Stomach smooth muscle (tissue), 2 donors: ENCODE results near the gene CSTF2.
A peak's percentile ranks its signal among the peaks of the same experiment; 100 is the strongest.
"Not testable (repeated sequence)": the region's sequence is repeated elsewhere in the genome, so short reads cannot be mapped to it uniquely, and the experiment has no call there.

Experiments used
- H3K27ac ChIP-seq: one replicate; pipeline ENCODE4 v1.7.0; 2013; ENCODE audit warnings: mild to moderate bottlenecking, low read length, inconsistent platforms
- H3K27me3 ChIP-seq, 2 donors: one replicate each; pipeline ENCODE4 v1.7.0; 2013; ENCODE audit warnings: low read length in 2 of 2; ENCODE audit not compliant: insufficient read depth in 2 of 2, control insufficient read depth in 1 of 2
- H3K36me3 ChIP-seq, 2 donors: one replicate each; pipeline ENCODE4 v1.7.0; 2013; ENCODE audit warnings: low read length in 2 of 2; ENCODE audit not compliant: control insufficient read depth in 2 of 2, insufficient read depth in 2 of 2
- H3K4me1 ChIP-seq: one replicate; pipeline ENCODE4 v1.7.0; 2013; ENCODE audit warnings: low read length; ENCODE audit not compliant: control insufficient read depth, insufficient read depth
- H3K4me3 ChIP-seq, 2 donors: one replicate each; pipeline ENCODE4 v1.7.0; 2013; ENCODE audit warnings: low read length in 2 of 2
- H3K9ac ChIP-seq, 2 donors: one replicate each; pipeline ENCODE4 v1.7.0; 2013; ENCODE audit warnings: low read length in 2 of 2, mild to moderate bottlenecking in 1 of 2
- H3K9me3 ChIP-seq, 2 donors: one replicate each; pipeline ENCODE4 v1.7.0; 2013; ENCODE audit warnings: low read length in 2 of 2; ENCODE audit not compliant: control insufficient read depth in 2 of 2
- donor health status: healthy.
- donor health status: Pancreatic carcinoma.

The CSTF2 gene

DNA sequence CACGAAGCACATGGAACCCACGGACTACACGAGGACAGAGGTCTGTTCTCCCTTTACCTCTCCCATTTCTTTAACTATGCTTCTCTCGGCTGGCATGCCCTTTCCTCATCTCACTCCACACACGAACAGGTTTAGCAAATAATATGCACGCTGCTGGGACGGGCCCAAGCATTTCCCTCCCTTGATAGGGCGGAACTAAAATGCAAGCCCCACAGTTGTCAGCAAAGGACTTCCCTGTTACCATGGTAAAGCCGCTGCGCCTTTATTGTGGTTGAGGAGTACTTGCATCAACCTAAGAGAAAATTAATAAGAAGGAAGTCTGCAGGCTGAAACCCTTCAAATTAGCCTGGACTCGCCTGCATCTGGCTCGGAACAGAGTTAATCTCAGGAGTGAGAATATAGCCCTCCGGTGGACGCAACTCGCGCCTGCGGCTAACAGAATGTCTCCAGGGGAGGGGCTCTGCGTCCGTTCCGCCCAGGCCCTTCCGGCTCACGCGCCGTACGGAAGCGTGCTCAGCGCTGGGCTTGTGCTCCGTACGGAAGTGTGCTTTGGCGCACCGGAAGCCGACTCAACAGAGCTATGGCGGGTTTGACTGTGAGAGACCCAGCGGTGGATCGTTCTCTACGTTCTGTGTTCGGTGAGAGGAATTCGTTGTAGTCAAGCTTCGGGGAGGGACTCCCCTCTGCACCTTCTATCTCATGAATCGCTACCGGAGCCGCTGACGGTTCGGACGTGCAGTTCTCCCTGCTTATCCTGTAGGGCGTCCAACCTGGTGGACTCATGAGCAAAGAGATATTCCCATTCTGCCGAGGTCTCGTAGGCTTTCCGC is at the start of gene CSTF2:
Gene CSTF2, plus strand, starts transcription at position 555 of the 830 bp plus-strand sequence. Its CDS starts 26 bp downstream, at position 581.
- no peak within 1 kb of the TSS for H3K27ac ChIP-seq
- H3K36me3 ChIP-seq = peaks cover 4 to 8% of the 10 kb centered on the region in 2 donors
- peaks cover 0 to 2% of the 10 kb centered on the region in 2 donors for H3K27me3 ChIP-seq

DNA sequence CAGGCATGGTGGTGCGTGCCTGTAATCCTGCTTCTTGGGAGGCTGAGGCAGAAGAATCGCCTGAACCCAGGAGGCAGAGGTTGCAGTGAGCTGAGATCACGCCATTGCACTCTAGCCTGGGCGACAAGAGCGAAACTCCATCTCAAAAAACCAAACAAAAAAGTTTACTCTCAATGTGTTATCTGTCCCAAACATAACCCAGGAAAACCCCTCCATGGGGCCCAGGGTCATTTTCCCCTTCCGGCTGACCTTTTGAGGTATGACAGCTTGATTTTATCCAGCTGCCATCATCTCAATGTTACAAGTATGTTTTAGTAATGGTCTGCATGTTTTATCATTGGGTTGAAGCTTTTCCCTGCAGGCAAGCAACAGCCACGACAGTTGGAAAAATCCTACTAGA is 23.8 kb upstream of the CSTF2 start:
- H3K9me3 ChIP-seq, H3K27ac ChIP-seq, H3K4me1 ChIP-seq, H3K36me3 ChIP-seq, H3K4me3 ChIP-seq, H3K9ac ChIP-seq, H3K27me3 ChIP-seq: not testable (repeated sequence)

More for the DNA sequence above, at the start of gene CSTF2:
- H3K9ac ChIP-seq = peak within 1 kb of the TSS; percentile 64 to 79
- H3K9me3 ChIP-seq = peaks cover 0 to 5% of the 10 kb centered on the region in 2 donors
- peak within 1 kb of the TSS; percentile 83 to 98 for H3K4me3 ChIP-seq
- peaks cover 2% of the 10 kb centered on the region for H3K4me1 ChIP-seq

DNA sequence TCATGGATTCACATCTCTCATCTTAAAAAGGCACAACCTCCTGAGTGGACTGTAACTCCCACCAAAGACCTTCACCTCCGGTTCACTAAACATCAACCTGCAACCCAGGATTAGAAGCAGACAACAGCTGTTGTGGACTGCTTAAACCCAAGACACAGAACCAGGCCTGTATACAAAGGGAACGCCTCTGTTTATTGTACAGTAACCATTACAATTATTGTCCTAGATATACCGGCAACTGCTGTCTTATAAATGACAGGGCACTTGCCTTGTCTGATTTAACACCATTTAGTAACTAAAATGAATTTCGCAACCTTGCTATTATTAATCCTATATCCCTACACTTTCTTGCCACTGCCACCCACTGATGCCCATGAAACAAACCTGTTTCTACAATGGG is 22.8 kb upstream of the CSTF2 start:
- no peaks in the 10 kb centered on the region for H3K4me1 ChIP-seq
- H3K9me3 ChIP-seq = no peaks in the 10 kb centered on the region
- H3K4me3 ChIP-seq = no peak overlapping the region
- H3K27ac ChIP-seq = no peak overlapping the region
- peaks cover 0 to 2% of the 10 kb centered on the region in 2 donors for H3K27me3 ChIP-seq
- no peak overlapping the region for H3K9ac ChIP-seq
- no peaks in the 10 kb centered on the region for H3K36me3 ChIP-seq

GRCh38 chrX:100798484-100799214 is 21.5 kb upstream of the CSTF2 start:
- Histone ChIP-seq H3K9ac (no peak overlapping the region), H3K27ac (no peak overlapping the region), H3K4me1 (no peaks in the 10 kb centered on the region), H3K4me3 (no peak overlapping the region), H3K9me3 (no peaks in the 10 kb centered on the region), H3K36me3 (no peaks in the 10 kb centered on the region), H3K27me3 (peaks cover 0 to 2% of the 10 kb centered on the region in 2 donors)

GRCh38 chrX:100802843-100803242 is 17.3 kb upstream of the CSTF2 start:
- H3K36me3 ChIP-seq = no peaks in the 10 kb centered on the region
- no peaks in the 10 kb centered on the region for H3K4me1 ChIP-seq
- no peak overlapping the region for H3K4me3 ChIP-seq
- H3K9me3 ChIP-seq = peaks cover 0 to 3% of the 10 kb centered on the region in 2 donors
- H3K9ac ChIP-seq = no peak overlapping the region
- peaks cover 0 to 8% of the 10 kb centered on the region in 2 donors for H3K27me3 ChIP-seq
- no peak overlapping the region for H3K27ac ChIP-seq

GRCh38 chrX:100804780-100805179 is 15.4 kb upstream of the CSTF2 start:
- no peak overlapping the region for H3K9ac ChIP-seq
- H3K27ac ChIP-seq = no peak overlapping the region
- no peak overlapping the region for H3K4me3 ChIP-seq

DNA sequence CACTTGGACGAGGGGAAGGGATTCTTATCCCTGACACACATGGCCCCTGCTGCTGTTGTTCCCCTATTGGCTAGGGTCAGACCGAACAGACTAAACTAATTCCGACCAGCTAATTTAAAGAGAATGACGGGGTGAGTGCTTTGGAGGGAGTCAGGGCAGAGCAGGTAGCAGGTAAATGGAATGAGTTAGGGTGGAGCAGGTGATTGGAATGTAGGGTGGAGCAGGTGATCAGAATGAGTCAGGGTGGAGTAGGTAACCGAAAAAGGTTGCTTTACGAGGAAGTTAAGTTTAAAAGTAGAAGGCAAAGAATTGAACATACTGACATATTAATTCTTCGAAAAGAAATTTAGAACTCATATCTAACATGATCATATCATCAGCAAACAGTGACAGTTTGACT is 11.9 kb upstream of the CSTF2 start:
- not testable (repeated sequence) for H3K27ac ChIP-seq, H3K9me3 ChIP-seq, H3K9ac ChIP-seq, H3K4me3 ChIP-seq, H3K4me1 ChIP-seq, H3K36me3 ChIP-seq
- peaks cover 0 to 13% of the 10 kb centered on the region in 2 donors for H3K27me3 ChIP-seq

More at GRCh38 chrX:100804780-100805179, 15.4 kb upstream of the CSTF2 start:
- no peaks in the 10 kb centered on the region for H3K4me1 ChIP-seq
- H3K36me3 ChIP-seq = no peaks in the 10 kb centered on the region
- H3K27me3 ChIP-seq = peaks cover 0 to 8% of the 10 kb centered on the region in 2 donors
- peaks cover 0 to 5% of the 10 kb centered on the region in 2 donors for H3K9me3 ChIP-seq

DNA sequence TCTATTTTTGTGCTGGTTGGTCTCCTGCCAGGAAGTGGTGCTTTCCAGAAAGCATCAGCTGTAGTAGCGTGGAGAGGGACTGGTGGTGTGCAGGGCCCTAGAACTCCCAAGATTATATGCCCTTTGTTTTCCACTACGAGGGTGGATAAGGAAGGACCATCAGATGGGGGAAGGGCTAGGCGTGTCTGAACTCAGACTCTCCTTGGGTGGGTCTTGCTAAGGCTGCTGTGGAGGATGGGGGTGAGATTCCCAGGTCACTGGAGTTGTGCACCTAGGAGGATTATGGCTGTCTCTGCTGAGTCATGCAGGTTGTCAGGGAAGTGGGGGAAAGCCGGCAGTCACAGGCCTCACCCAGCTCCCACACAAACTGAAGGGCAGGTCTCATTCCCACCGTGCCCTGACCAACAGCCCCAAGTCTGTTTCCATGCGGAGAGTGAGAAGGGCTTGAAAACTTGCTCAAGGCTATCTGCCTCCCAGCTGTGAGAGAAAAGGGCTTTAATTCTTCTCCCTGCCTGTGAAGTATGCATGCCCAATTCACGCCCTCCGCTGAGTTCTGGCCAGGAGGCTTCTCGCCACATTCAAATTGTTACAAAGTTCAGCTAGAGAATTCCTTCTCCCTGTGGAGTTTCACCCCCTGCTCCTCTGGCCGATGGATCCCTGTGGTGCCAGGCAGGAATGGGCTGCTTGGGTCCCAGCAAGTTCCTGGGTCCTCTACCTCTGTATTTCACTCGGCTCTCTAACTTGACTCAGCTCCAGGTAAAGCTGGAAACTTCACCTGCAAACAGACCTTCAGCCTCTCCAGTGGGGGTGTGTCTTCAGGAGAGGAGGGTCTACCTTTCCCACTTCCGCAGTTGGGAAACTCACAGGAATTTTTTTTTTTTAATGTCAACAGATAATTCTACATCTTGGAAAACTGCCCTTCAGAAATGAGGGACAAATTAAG is 7.7 kb upstream of the CSTF2 start:
- H3K27ac ChIP-seq = no peak overlapping the region
- H3K9me3 ChIP-seq = peaks cover 0 to 11% of the 10 kb centered on the region in 2 donors
- no peaks in the 10 kb centered on the region for H3K36me3 ChIP-seq
- H3K4me3 ChIP-seq = no peak overlapping the region
- no peaks in the 10 kb centered on the region for H3K4me1 ChIP-seq
- peaks cover 0 to 8% of the 10 kb centered on the region in 2 donors for H3K27me3 ChIP-seq
- no peak overlapping the region for H3K9ac ChIP-seq

- H3K27me3 ChIP-seq = peaks cover 0 to 5% of the 10 kb centered on the region in 2 donors
- no peak overlapping the region for H3K4me3 ChIP-seq
- peaks cover 2% of the 10 kb centered on the region for H3K4me1 ChIP-seq
Measured at GRCh38 chrX:100817340-100817739, 2.9 kb upstream of the CSTF2 start.

GRCh38 chrX:100819534-100819836 is 706 bp upstream of the CSTF2 start:
- Histone ChIP-seq H3K4me3 (peak overlapping the region; percentile 83 to 98), H3K4me1 (peaks cover 2% of the 10 kb centered on the region), H3K27me3 (peaks cover 0 to 2% of the 10 kb centered on the region in 2 donors), H3K27ac (no peak overlapping the region), H3K9me3 (peaks cover 0 to 5% of the 10 kb centered on the region in 2 donors), H3K9ac (peak overlapping the region; percentile 64 to 79), H3K36me3 (peaks cover 4 to 8% of the 10 kb centered on the region in 2 donors)

More at GRCh38 chrX:100817340-100817739, 2.9 kb upstream of the CSTF2 start:
- peaks cover 0 to 5% of the 10 kb centered on the region in 2 donors for H3K9me3 ChIP-seq
- peaks cover 0 to 2% of the 10 kb centered on the region in 2 donors for H3K36me3 ChIP-seq
- H3K27ac ChIP-seq = no peak overlapping the region
- no peak overlapping the region for H3K9ac ChIP-seq
